Right lobe of liver (tissue), 4 donors: ENCODE measurements around the gene TMEM217.

ENCODE experiments used
- CTCF ChIP-seq, 4 donors: fragments of 200-600 bp in 3 of 4; fragments of 450-650 bp in 1 of 4; IDR thresholded peaks; one replicate each; pipeline versions ENCODE4 v1.5.1 to v1.8.0; 2016 to 2022; ENCODE audit warnings: antibody characterized with exemption in 4 of 4, mild to moderate bottlenecking in 2 of 4
- POLR2A ChIP-seq: fragments of 450-650 bp; IDR thresholded peaks from one replicate; pipeline ENCODE4 v1.6.1; 2017; ENCODE audit warnings: antibody characterized with exemption, mild to moderate bottlenecking
- donor health status: DM: no; HTN: no; CAD: no.
- donor health status: DM: no; HTN: no; CAD: no.
- donor health status: DM: no; HTN: yes; CAD: no.

DNA sequence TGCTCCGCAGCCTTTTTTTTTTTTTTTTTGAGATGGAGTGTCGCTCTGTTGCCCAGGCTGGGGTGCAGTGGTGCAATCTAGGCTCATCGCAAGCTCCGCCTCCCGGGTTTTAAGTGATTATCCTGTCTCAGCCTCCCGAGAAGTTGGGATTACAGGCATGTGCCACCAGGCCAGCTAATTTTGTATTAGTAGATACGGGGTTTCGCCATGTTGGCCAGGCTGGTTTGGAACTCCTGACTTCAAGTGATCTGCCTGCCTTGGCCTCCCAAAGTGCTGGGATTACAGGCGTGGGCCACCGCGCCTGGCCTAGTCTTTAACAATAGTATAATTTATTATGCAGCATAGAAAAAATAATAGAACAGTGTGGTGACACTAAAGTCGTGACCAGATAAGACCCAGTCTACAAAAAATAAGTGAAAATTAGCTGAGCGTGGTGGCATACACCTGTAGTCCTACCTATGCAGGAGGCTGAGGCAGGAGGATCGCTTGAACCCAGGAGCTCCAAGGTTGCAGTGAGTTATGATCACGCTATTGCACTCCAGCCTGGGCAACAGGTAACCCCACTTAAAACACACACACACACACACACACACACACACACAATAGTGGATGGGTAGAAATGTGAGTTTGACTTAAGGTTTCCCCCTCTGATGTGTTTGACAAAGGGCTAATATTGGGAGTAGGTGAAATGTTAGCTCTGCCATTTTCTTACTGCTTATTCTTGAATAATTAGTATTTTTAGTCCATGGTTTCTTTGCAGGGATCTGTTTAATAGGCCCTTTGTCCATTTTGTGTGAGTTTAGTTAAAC, 81.5 kb downstream of the TMEM217 start:
- TF ChIP-seq CTCF (IDR thresholded peaks at IDR 0.05) (no peak), POLR2A (no peak)
